ENCODE measurements around the gene OR10K2. TPM values are rescaled to one million over a fixed set of nuclear protein-coding genes. Genes with fewer than 3 reads are reported as not detected.

The OR10K2 gene
- total and polyA plus RNA-seq, 2 of the 8 experiments (the other 6 are each of a cell fraction or from before 2014, with no cell fraction given), result not detected

DNA sequence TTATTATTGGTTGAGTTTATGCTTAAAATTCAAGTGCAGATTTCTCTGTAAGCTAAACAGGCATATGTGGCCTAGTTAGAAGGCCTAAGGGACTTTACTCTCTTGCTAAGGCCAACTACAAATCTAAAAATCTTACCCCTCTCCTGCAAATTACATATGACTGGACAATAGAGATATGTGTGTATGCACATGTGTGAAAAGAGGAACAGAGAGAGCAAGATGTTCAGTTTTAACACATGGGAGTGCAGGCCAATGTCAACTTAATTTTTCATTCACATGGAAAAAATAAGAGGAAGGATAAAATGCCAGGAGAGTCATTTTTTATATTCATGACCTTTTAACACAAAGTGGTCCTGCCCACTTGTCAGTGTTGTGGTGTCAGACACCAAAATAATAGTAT lies 8.5 kb downstream of the OR10K2 start:
- Histone ChIP-seq H3K4me3 (ENCODE audit: extremely low read depth in 1 of 4, insufficient read depth in 2 of 4, low read depth in 3 of 4, low read length in 4 of 4) (no peak overlapping the region), H2AK5ac (ENCODE audit: low read depth, low read length) (no peak overlapping the region), H3K56ac (replicated peaks; ENCODE audit: insufficient read length, low read depth, low read length) (no peak overlapping the region), H3K36me3 (ENCODE audit: control insufficient read depth in 2 of 4, insufficient read depth in 4 of 4, low read length in 3 of 4) (no peaks in the 10 kb centered on the region), H3K79me2 (ENCODE audit: control insufficient read depth in 1 of 2, insufficient read depth in 2 of 2, low read length in 2 of 2) (no peaks in the 10 kb centered on the region), H3K4me2 (ENCODE audit: insufficient read depth in 1 of 2, low read depth in 2 of 2, low read length in 2 of 2) (no peak overlapping the region), H3K4me1 (replicated peaks in 1 of 4; ENCODE audit: control insufficient read depth in 3 of 4, insufficient read depth in 4 of 4, low read length in 3 of 4) (peaks cover 0 to 2% (median 0%) of the 10 kb centered on the region in 4 experiments; a peak in 2 of 7 replicates), H2BK120ac (replicated peaks; ENCODE audit: low read depth, low read length) (no peak overlapping the region), H3K23me2 (ENCODE audit: low read depth, low read length) (no peaks in the 10 kb centered on the region), H3K14ac (ENCODE audit: insufficient read length) (no peak overlapping the region), H4K20me1 (replicated peaks in 1 of 2; ENCODE audit: control insufficient read depth in 1 of 2, insufficient read depth in 2 of 2, low read length in 2 of 2) (no peaks in the 10 kb centered on the region), H3K18ac (ENCODE audit: extremely low read depth, low read length) (no peak overlapping the region), H2BK15ac (ENCODE audit: low read length) (no peak overlapping the region), H2AFZ (ENCODE audit: low read length) (no peak overlapping the region), H2BK5ac (ENCODE audit: low read depth, low read length) (no peak overlapping the region), H2BK20ac (ENCODE audit: low read length) (no peak overlapping the region), H2BK12ac (ENCODE audit: low read depth, low read length) (no peak overlapping the region), H3K9ac (replicated peaks in 1 of 4; ENCODE audit: extremely low read depth in 1 of 4, low read depth in 3 of 4, low read length in 3 of 4) (no peak overlapping the region), H3K27ac (ENCODE audit: low read depth, low read length) (no peak overlapping the region), H3K79me1 (ENCODE audit: low read depth, low read length) (no peaks in the 10 kb centered on the region), H3K9me3 (ENCODE audit: insufficient read depth in 2 of 2, low read depth in 1 of 2, low read length in 1 of 2) (no peaks in the 10 kb centered on the region), H3K23ac (ENCODE audit: insufficient read length) (no peak overlapping the region), H4K5ac (ENCODE audit: insufficient read length, low read depth, low read length) (no peak overlapping the region), H3K4ac (replicated peaks; ENCODE audit: insufficient read length, low read depth, low read length) (no peak overlapping the region), H4K8ac (ENCODE audit: extremely low read depth, insufficient read depth, low read length) (no peak overlapping the region), H3K27me3 (replicated peaks in 1 of 4; ENCODE audit: control insufficient read depth in 3 of 4, extremely low read depth in 1 of 4, insufficient read depth in 3 of 4, low read length in 3 of 4) (no peaks in the 10 kb centered on the region), H4K91ac (replicated peaks; ENCODE audit: insufficient read length, low read length) (no peak overlapping the region)
- FAIRE-seq (no peak), DNase-seq (ENCODE audit: low read depth in 1 of 2, low spot score in 2 of 2) (no peak)
- ChIA-PET CTCF (ENCODE audit: partially characterized antibody) (no interaction called here), POLR2A (ENCODE audit: partially characterized antibody) (no interaction called here)
- TF ChIP-seq GABPA (IDR thresholded peaks at IDR 0.05; ENCODE audit: borderline replicate concordance, insufficient read depth, low read length) (no peak), SIN3A (conservative IDR thresholded peaks at IDR 0.05 in 1 of 2, IDR thresholded peaks at IDR 0.05 in 1 of 2; ENCODE audit: low read depth in 1 of 2, low read length in 2 of 2) (no peak), SRF (IDR thresholded peaks at IDR 0.05; ENCODE audit: low read depth, low read length) (no peak), EP300 (IDR thresholded peaks at IDR 0.05; ENCODE audit: borderline replicate concordance in 1 of 2, low read depth in 2 of 2, low read length in 2 of 2) (no peak), SP4 (IDR thresholded peaks at IDR 0.05; ENCODE audit: low read length) (no peak), RNF2 (IDR thresholded peaks at IDR 0.05; ENCODE audit: borderline replicate concordance, low read depth, low read length, missing control alignments, poor library complexity, severe bottlenecking) (no peak), SUZ12 (IDR thresholded peaks at IDR 0.05; ENCODE audit: low read length) (no peak), RAD21 (IDR thresholded peaks at IDR 0.05 in 1 of 2, conservative IDR thresholded peaks at IDR 0.05 in 1 of 2; ENCODE audit: low read depth in 2 of 2, low read length in 2 of 2) (no peak), POLR2AphosphoS5 (IDR thresholded peaks at IDR 0.05; ENCODE audit: low read depth, low read length) (no peak), MAFK (IDR thresholded peaks at IDR 0.05; ENCODE audit: low read depth, low read length) (no peak), CHD2 (IDR thresholded peaks at IDR 0.05; ENCODE audit: low read length) (no peak), BRCA1 (IDR thresholded peaks at IDR 0.05; ENCODE audit: low read depth, low read length) (no peak), JUND (IDR thresholded peaks at IDR 0.05; ENCODE audit: low read length) (no peak)
